Medulla oblongata (tissue), 1 donor: ENCODE data around the gene SLC18A2.

Experiments
- DNase-seq: peaks from one replicate; pipeline ENCODE4 v3.0.0-alpha.2; 2015; ENCODE audit errors: extremely low spot score

SLC18A2 gene

GRCh38 chr10:117313641-117314040 lies 72.7 kb downstream of the SLC18A2 start:
- DNase-seq: no peak

DNA sequence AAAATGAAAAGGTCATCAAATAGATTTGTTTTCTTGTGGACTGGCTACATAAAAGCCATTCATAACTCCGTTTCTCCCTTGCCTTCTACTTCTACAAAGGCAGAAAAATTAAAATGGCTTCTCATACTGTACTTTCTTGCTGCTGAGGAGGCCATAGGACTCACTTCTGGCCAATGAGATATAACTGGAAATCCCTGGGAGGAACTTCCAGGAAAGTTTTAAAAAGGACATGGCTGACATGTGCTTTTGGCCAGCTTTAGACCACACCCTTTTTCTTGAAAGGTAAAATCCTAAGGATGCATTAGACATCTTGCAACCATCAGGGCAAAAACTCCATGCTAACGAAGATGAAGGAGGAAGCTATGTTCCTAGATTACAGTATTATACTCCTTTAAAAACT lies 75.8 kb downstream of the SLC18A2 start:
- DNase-seq: no peak

DNA sequence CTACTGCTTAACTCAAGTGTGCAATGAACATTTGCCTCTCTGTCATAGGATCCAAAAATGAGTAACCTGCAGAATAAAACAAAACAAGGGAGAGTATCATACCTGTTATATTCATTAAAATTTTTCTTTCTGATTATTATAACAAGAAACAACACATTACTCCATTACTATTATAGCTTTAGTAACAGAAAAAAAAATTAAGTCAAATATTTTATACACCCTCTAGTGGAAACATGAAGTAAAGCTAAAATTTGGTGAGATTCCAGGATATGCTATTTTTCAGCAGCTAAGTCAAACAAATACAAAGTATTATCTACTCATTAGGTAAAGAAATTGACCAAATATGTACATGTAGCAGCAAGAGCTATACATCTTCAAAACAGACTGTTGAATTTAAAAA lies 78.0 kb downstream of the SLC18A2 start:
- DNase-seq: no peak

DNA sequence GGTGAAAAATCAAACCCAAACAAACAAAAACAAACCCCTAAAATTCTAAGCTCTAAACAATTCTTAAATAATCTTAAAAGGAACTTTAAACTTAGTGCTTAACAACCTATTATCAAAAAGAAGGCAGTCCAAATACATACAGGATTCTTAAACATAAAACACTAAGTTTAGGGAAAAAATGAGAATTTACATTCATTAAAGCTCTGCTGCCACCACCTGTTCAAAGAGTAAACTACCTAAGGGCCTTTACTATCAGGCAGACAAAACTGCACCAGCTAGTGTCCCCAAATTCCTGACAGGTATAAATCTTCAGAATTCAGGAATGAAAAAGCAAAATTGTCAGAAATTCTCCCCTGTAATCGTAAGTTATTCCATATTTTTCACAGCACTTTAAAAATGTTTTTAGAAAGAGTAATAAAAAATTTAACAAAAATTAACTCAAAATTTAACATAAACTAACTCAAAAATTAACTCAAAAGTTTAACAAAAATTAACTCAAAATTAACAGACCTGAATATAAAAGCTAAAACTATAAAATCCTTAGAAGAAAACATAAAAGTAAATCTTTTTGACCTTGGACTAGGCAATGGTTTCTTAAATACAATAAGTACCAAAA lies 79.2 kb downstream of the SLC18A2 start:
- peak; percentile 22 for DNase-seq

GRCh38 chr10:117322260-117322659 lies 81.3 kb downstream of the SLC18A2 start:
- no peak for DNase-seq

DNA sequence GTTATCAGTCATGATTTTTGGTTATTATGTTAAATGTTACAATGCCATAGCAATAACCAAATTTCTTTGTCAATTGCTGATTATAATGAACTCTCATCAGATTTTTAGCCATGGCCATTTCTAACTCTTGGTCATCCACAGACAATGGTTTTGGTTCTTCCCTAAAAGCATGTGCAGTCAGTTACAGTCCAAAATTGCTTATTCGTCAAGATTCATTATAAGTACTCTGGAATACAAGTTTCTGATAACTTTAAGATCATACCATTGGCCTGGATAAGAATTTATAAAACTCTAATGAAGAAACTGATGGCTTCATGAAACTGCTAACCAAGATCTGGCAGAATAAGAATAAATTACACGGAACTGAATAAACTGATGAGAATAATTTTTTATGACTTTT lies 83.5 kb downstream of the SLC18A2 start:
- DNase-seq: no peak

DNA sequence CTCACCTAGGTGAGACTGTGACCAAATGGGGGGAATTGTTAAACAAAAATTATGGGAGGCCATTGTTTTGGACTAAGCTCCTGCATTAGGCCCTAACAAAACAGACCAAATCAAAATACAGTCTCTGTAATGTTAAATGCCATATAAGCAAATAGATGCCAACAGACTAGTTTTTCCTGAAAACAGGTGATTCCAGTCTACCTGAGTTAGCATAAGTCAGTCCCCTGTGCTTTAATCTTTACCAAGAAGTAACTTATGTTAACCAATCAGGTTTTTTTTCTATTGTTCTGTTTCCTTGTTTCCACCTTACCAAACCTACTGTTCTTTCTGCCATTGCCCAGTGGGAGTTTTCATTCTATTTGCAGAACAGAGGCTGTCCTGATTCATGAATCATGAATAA lies 86.3 kb downstream of the SLC18A2 start:
- DNase-seq: no peak
